Esophagus squamous epithelium (tissue), 4 donors: ENCODE results near the gene FGF14.

ENCODE experiments used
- POLR2A ChIP-seq, 4 donors: fragments of 450-650 bp; IDR thresholded peaks; one replicate each; pipeline ENCODE4 v1.6.1; 2017; ENCODE audit warnings: antibody characterized with exemption in 4 of 4, mild to moderate bottlenecking in 4 of 4, moderate library complexity in 3 of 4
- TF ChIP-seq, protein P1 (sequence below), 6 experiments: fragments of 450-650 bp in 4 of 6; fragments of 200-600 bp in 2 of 6; sonication (generic) in 2 of 6; IDR thresholded peaks; one replicate each; pipeline ENCODE4 v1.5.1; 2016 to 2019; ENCODE audit warnings: antibody characterized with exemption in 6 of 6, mild to moderate bottlenecking in 4 of 6, moderate library complexity in 4 of 6

DNA sequence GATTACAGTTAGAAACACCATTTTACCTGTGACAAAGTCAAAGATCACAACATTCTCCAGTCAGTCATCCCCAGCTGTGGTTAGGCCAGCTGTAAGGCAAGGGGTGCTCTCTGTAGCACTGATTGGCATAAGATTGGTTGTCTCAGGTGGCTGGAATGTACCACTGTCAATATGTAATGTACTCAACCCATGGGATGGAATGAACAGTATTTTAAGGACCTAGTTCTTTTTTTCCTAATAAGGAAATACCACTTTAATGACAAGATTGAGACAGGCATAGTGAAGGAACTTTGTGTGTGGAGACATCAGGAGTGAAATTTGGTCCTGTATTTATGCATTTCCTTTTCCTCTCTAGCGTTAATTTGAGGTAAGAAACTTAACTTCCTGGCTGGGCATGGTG is 638.7 kb downstream of the FGF14 start:
- TF ChIP-seq, protein P1, sequence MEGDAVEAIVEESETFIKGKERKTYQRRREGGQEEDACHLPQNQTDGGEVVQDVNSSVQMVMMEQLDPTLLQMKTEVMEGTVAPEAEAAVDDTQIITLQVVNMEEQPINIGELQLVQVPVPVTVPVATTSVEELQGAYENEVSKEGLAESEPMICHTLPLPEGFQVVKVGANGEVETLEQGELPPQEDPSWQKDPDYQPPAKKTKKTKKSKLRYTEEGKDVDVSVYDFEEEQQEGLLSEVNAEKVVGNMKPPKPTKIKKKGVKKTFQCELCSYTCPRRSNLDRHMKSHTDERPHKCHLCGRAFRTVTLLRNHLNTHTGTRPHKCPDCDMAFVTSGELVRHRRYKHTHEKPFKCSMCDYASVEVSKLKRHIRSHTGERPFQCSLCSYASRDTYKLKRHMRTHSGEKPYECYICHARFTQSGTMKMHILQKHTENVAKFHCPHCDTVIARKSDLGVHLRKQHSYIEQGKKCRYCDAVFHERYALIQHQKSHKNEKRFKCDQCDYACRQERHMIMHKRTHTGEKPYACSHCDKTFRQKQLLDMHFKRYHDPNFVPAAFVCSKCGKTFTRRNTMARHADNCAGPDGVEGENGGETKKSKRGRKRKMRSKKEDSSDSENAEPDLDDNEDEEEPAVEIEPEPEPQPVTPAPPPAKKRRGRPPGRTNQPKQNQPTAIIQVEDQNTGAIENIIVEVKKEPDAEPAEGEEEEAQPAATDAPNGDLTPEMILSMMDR (IDR thresholded peaks at IDR 0.05) = no peak
- TF ChIP-seq POLR2A (IDR thresholded peaks at IDR 0.05) = no peak
